Epidermal melanocyte (primary cell): ENCODE measurements around the gene PRDM15.

Experiments used
- DNase-seq: peaks from one replicate; pipeline ENCODE4 v3.0.0; 2011; ENCODE audit warnings: low spot score; ENCODE audit not compliant: insufficient read length

PRDM15 gene

GRCh38 chr21:41913230-41913629 lies 34.1 kb upstream of the PRDM15 start:
- DNase-seq = no peak

DNA sequence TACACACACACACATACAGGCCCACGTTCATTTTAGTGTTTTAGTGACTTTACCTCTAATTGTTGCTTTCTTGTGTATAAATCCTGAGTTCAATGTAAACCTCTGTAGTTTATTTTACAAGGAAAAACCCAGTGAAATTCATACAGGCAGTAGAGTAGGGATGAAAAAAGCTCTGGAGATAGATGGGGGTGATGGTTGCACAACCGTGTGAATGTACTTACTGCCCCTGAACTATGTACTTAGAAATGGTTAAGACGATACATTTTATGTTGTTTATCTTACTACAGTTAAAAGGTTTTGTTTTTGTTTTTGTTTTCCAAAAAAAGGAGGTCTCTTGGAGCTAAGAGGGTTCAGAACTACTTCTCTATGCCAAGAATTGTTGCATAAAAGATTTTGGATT lies 29.7 kb upstream of the PRDM15 start:
- DNase-seq = no peak

GRCh38 chr21:41907496-41908258 lies 28.5 kb upstream of the PRDM15 start:
- DNase-seq = no peak

GRCh38 chr21:41906770-41907169 lies 27.6 kb upstream of the PRDM15 start:
- no peak for DNase-seq

DNA sequence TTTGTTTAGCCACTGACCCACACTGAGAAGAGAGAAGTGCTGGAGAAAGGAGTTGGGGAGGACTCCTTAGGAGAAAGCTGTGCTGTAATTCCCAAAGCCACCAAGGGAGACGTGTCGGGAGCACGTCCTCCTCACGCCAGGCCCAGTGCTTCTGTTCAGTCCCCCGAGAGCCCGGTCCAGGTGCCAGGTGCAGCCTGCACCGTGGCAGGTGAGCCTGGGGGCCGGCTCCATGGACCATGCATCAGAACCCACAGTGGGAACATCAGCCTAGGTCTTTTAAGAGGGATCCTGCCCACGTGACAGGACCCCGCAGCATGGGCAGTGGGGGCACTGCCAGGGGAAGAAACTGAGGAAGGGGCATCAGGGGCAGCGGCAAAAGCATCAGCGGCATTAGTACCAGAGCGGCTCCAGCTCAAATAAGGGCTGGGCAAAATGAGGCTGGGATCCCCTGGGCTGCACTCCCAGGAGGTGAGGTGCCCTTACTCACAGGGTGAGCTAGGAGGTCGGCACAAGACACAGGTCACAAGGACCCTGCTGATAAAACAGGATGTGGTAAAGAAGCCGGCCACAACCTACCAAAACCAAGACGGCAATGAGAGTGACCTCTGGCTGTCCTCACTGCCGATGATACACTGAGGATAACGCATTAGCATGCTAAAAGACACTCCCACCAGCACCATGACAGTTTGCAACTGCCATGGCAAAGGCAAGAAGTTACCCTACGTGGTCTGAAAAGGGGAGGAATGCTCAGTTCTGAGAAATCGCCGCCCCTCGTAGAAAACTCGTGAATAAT lies 24.6 kb upstream of the PRDM15 start:
- no peak for DNase-seq

DNA sequence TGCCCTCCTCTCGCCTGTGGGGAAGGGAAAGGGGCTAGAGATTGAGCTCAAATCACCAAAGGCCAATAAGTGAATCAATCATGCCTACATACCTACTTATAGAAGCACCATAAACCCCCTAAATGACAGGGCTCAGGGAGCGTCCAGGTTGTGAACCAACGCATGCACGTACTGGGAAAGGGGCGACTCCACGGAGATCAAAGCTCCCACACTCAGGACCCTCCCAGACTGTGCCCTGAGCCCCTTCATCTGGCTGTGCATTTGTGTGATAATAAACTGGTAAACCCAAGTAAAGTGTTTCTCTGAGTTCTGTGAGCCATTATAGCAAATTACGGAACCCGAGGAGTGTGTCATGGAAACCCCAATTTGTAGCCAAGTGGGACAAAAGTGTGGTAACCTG lies 23.8 kb upstream of the PRDM15 start:
- DNase-seq = no peak

DNA sequence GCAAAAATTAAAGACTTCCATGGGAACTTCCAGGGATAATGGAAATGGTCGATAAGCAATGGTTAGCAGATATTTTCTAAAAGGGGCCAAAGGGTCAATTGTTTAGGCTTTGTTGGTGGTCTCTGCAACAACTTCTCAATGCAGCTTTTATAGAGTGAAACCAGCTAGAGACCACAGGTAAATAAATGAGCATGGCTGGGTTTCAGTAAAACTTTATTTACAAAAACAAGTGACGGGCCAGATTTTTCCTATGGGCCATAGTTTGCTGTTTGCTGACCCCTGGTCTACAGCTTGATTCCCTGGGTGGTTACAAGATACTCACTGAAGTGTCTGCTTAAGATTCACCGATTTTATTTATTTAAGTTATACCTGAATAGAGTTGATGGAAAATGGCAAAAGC lies 22.6 kb upstream of the PRDM15 start:
- DNase-seq = no peak

- no peak for DNase-seq
Observed at GRCh38 chr21:41901099-41901498, 22.0 kb upstream of the PRDM15 start.

- DNase-seq = no peak
Observed at GRCh38 chr21:41900401-41900800, 21.3 kb upstream of the PRDM15 start.

- DNase-seq = no peak
Observed at GRCh38 chr21:41899426-41900202, 20.5 kb upstream of the PRDM15 start.

DNA sequence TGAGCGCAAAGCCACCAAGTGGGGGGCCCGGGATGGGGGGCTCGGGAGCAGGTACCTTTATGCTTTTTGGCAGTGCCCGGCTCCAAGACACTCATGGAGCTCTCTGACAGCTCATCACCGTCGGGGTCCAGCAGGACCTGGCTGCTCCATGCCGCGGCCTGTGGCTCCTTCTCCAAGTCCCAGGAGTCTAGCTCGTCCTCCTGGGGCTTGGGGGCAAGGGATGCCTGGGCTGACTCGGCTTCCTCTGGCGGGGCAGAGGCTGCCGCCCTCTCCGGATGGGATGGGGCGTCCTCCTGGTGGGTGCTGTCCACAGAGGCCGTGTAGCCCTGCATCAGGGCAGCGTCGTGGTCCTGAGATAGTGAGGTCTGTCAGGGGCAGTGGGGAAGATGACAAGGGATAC lies 19.9 kb upstream of the PRDM15 start:
- DNase-seq = no peak

DNA sequence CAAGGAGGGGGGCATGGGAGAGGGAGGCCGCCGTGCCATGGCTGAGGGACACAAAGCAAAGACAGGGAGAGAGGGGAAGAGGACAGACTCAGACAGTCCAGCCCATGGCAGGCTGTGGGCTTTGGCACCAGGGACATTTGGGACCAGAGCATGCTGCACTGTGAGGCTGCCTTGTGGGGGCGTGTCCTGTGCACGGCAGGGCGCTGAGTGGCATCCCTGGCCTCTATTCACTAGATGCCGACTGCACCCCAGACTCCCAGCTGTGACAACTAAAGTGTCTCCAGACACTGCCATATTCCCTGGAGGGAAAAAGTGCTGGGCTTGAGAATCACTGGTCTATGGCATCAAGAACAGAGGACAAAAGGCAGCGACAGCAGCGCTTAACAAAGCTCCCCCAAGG lies 18.6 kb upstream of the PRDM15 start:
- DNase-seq = no peak

DNA sequence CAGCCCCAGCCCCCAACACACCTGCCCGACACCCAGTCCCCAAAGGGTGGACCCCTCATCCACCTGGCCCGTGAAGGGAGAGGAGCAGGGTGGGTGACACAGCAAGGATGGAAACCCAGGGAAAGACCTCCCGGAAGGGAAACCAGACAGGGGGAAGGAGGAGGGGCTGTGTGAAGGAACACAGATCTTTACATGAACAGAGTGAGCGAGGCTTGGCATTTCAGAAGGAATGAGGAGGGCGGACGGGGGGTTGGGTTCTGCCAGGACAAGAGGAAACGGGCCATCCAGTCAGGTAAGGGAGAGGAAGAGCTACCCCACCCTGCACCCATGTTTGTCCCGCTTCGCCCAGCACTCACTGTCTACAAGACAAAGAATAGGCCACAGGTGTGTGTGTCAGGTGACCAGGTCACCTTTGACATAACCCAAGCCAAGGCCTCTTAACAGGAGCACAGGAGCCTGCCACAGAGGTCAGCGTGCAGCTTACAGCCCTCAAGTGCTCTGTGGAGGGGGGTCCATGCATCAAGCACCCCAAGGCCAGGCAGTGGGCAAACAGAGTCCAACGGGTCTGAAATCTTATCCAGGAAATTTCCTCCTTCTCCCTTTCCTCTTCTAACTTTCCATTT lies 18.0 kb upstream of the PRDM15 start:
- DNase-seq = no peak

- DNase-seq = no peak
Observed at GRCh38 chr21:41895643-41896493, 16.7 kb upstream of the PRDM15 start.

- no peak for DNase-seq
Observed at GRCh38 chr21:41894922-41895557, 15.9 kb upstream of the PRDM15 start.

GRCh38 chr21:41894511-41894910 lies 15.4 kb upstream of the PRDM15 start:
- no peak for DNase-seq

- DNase-seq = no peak
Observed at GRCh38 chr21:41892726-41893125, 13.6 kb upstream of the PRDM15 start.

GRCh38 chr21:41891132-41891531 lies 12.0 kb upstream of the PRDM15 start:
- no peak for DNase-seq

DNA sequence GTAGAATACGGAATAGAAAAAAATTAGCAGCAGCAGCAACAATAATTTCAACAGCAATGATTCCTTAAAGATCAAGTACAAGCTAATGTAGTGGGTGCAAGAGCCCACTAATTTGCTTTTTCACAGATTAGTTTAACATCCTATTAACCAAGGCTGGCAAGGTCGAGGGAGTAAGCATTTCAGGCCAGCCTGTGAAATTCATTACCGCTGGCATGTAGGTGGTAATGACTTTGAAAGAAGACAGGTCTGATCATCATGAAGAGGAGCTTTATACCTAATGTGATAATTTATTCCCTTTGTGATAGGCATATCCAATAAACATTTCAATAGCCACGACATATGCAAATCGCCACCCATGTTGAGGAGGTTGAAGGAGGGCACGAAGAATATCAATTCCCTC lies 11.2 kb upstream of the PRDM15 start:
- DNase-seq = no peak

GRCh38 chr21:41888749-41889376 lies 9.7 kb upstream of the PRDM15 start:
- DNase-seq = no peak
